Endothelial cell of umbilical vein (primary cell): Measurements from ENCODE around the gene PRKCZ. TPM values are rescaled to one million over a fixed set of nuclear protein-coding genes. Genes with fewer than 3 reads are reported as not detected.

Source experiments
- BruUV-seq: library from RNA; stranded (reverse); fragments of 400-500 nt; replicated peaks from 2 replicates; lab custom pipeline; 2021; lab: Mats Ljungman, UMichigan
- CTCF ChIA-PET: fragments of 300-600, 350-600 bp; sonication (Branson Sonifier 250); formaldehyde crosslinking; loops from one replicate; lab custom pipeline; 2021; ENCODE audit warnings: antibody characterized with exemption, inconsistent platforms; lab: Charles Lee
- POLR2A ChIA-PET: fragments of 300-600, 350-600 bp; sonication (Branson Sonifier 250); formaldehyde crosslinking; loops from one replicate; lab custom pipeline; 2021; ENCODE audit warnings: antibody characterized with exemption, inconsistent platforms; lab: Charles Lee
- DNase-seq: peaks from one replicate; pipeline ENCODE4 v3.0.0-alpha.2; 2011; ENCODE audit warnings: low read depth, low spot score
- FAIRE-seq: peaks from 2 replicates; lab custom pipeline; 2011; peaks lifted over from hg19 to GRCh38; lab: Jason Lieb, UNC
- H2AFZ ChIP-seq: 2 replicates; pipeline ENCODE4 v1.6.0; 2012; ENCODE audit warnings: low read depth, low read length, control low read depth, inconsistent platforms
- H3K27ac ChIP-seq: 2 replicates; pipeline ENCODE4 v1.5.1; 2011; ENCODE audit warnings: low read depth, mild to moderate bottlenecking, control low read depth, low read length, moderate library complexity; ENCODE audit not compliant: insufficient read depth
- H3K27me3 ChIP-seq, 2 experiments: 2 replicates each; pipeline versions ENCODE4 v1.6.0 to v1.6.1; 2011; ENCODE audit warnings: low read length in 2 of 2, mixed read lengths in 1 of 2; ENCODE audit not compliant: control insufficient read depth in 2 of 2, insufficient read depth in 2 of 2
- H3K36me3 ChIP-seq, 2 experiments: 2 replicates in 1 of 2; 3 replicates in 1 of 2; pipeline ENCODE4 v1.5.1; 2011; ENCODE audit warnings: low read length in 2 of 2, mild to moderate bottlenecking in 1 of 2, moderate library complexity in 1 of 2; ENCODE audit not compliant: control insufficient read depth in 2 of 2, insufficient read depth in 2 of 2; ENCODE audit errors: extremely low read depth in 1 of 2
- H3K4me1 ChIP-seq: 3 replicates; pipeline ENCODE4 v1.5.1; 2011; ENCODE audit warnings: mild to moderate bottlenecking, low read length; ENCODE audit not compliant: control insufficient read depth, insufficient read depth; ENCODE audit errors: extremely low read depth
- H3K4me2 ChIP-seq: 2 replicates; pipeline ENCODE4 v1.6.1; 2011; ENCODE audit warnings: low read length, control low read depth, mixed read lengths; ENCODE audit not compliant: insufficient read depth
- H3K4me3 ChIP-seq, 3 experiments: fragments of 200-600 bp in 1 of 3; sonication (generic), shearing (Covaris generic) in 1 of 3; replicated peaks in 1 of 3; 2 replicates each; pipeline ENCODE4 v1.5.1; 2011 to 2016; ENCODE audit warnings: control low read depth in 3 of 3, low read length in 3 of 3, mild to moderate bottlenecking in 2 of 3, inconsistent platforms in 1 of 3, low read depth in 1 of 3, moderate library complexity in 1 of 3; ENCODE audit not compliant: insufficient read depth in 1 of 3
- H3K79me2 ChIP-seq: 2 replicates; pipeline ENCODE4 v1.6.0; 2012; ENCODE audit warnings: low read length, inconsistent platforms; ENCODE audit not compliant: control insufficient read depth, insufficient read depth
- H3K9ac ChIP-seq: replicated peaks from 2 replicates; pipeline ENCODE3; 2011; ENCODE audit warnings: low read length, control low read depth; ENCODE audit not compliant: insufficient read depth; ENCODE audit errors: extremely low read depth
- H3K9me1 ChIP-seq: replicated peaks from 3 replicates; pipeline ENCODE4 v1.6.0; 2011; ENCODE audit warnings: mild to moderate bottlenecking, low read length; ENCODE audit not compliant: control insufficient read depth, insufficient read depth; ENCODE audit errors: extremely low read depth
- H3K9me3 ChIP-seq: replicated peaks from 2 replicates; pipeline ENCODE4 v1.5.1; 2012; ENCODE audit warnings: low read length, inconsistent platforms; ENCODE audit not compliant: control insufficient read depth, insufficient read depth
- H4K20me1 ChIP-seq: replicated peaks from 2 replicates; pipeline ENCODE3; 2011; ENCODE audit warnings: mild to moderate bottlenecking, low read length; ENCODE audit not compliant: control insufficient read depth, insufficient read depth; ENCODE audit errors: extremely low read depth
- CTCF ChIP-seq, 2 donors: IDR thresholded peaks; 1 replicate in 1 of 2; 2 replicates in 1 of 2; pipeline ENCODE4 v1.5.1; 2011; ENCODE audit warnings: low read length in 2 of 2, mild to moderate bottlenecking in 2 of 2, moderate library complexity in 2 of 2, control low read depth in 1 of 2, inconsistent platforms in 1 of 2, low read depth in 1 of 2; ENCODE audit not compliant: insufficient read depth in 1 of 2; ENCODE audit errors: extremely low read depth in 1 of 2
- MAX ChIP-seq: IDR thresholded peaks from 2 replicates; pipeline ENCODE4 v1.6.1; 2011; ENCODE audit not compliant: insufficient read depth, insufficient read length
- MYC ChIP-seq: IDR thresholded peaks from one replicate; pipeline ENCODE4 v1.6.1; 2011; ENCODE audit warnings: mild to moderate bottlenecking, low read depth, low read length
- POLR2A ChIP-seq: IDR thresholded peaks from 2 replicates; pipeline ENCODE4 v1.6.1; 2012; ENCODE audit warnings: low read depth, mild to moderate bottlenecking, control low read depth, low read length
- POLR2AphosphoS5 ChIP-seq: IDR thresholded peaks from 2 replicates; pipeline ENCODE4 v1.6.1; 2012; ENCODE audit warnings: low read depth, mild to moderate bottlenecking, control low read depth, low read length, moderate library complexity; ENCODE audit not compliant: insufficient read depth
- dilution Hi-C: fragments of 300-500 bp; cut with MboI; formaldehyde crosslinking; loops from one replicate; pipeline ENCODE4 v1.15.0; 2019; ENCODE audit warnings: low sequenced_read_pairs; ENCODE audit not compliant: extremely low pct_ligation_motif_present
- intact Hi-C: fragments of 100-400 bp; cut with micrococcal nuclease; formaldehyde crosslinking; loops from one replicate; pipeline ENCODE4 v1.10.0; 2022
- polyA plus RNA-seq, 4 experiments: library from polyadenylated mRNA; depleted of rRNA in 3 of 4; stranded (reverse) in 3 of 4; unstranded in 1 of 4; fragments of >200 nt; gene quantifications; 2 replicates each; pipeline versions ENCODE4 v1.2.1 to v1.2.3, GENCODE V29; 2011 to 2012; ENCODE audit warnings: missing spikeins in 1 of 4
- total RNA-seq: library from RNA; stranded (reverse); gene quantifications from 2 replicates; pipeline ENCODE4 v1.2.3, GENCODE V29; 2021

PRKCZ gene
- total and polyA plus RNA-seq, 2 donors (not counting 3 experiments of a cell fraction or from before 2014, with no cell fraction given) = 0.22 to 1.7 TPM

- H3K4me1 ChIP-seq = no peaks in the 10 kb centered on the region
- no peak overlapping the region for H3K4me3 ChIP-seq
- no peaks in the 10 kb centered on the region for H3K9me1 ChIP-seq
- TF ChIP-seq POLR2AphosphoS5 (no peak), CTCF (IDR thresholded peaks at IDR 0.05; ENCODE audit: extremely low read depth in 1 of 2, insufficient read depth in 1 of 2, low read depth in 1 of 2, low read length in 2 of 2) (peak; percentile 73 to 76), MYC (no peak), MAX (peak; percentile 27), POLR2A (no peak)
- POLR2A ChIA-PET = no interaction called here
- DNase-seq (peak; percentile 45), FAIRE-seq (peak; percentile 59)
- H4K20me1 ChIP-seq = no peaks in the 10 kb centered on the region
- dilution Hi-C loops (no loop called here), intact Hi-C loops (loop anchor here (1.0 kb wide), 1 partner anchor 84 kb away; no protein-coding TSS in a partner anchor)
- no peaks in the 10 kb centered on the region for H3K36me3 ChIP-seq
- H3K4me2 ChIP-seq = no peak overlapping the region
- H2AFZ ChIP-seq = peak overlapping the region; percentile 47
- H3K27ac ChIP-seq = no peak overlapping the region
- no TSS peak for BruUV-seq
- no peaks in the 10 kb centered on the region for H3K9me3 ChIP-seq
- peaks cover 8 to 13% of the 10 kb centered on the region in 2 experiments for H3K27me3 ChIP-seq
- H3K79me2 ChIP-seq = no peaks in the 10 kb centered on the region
- CTCF ChIA-PET = interaction anchor here (0.5 to 4.2 kb wide), 39 partner anchors 8 to 1380 kb away, joined by 3 to 108 read pairs (median 4); partner anchors contain the start of genes CFAP74 and GABRD
- H3K9ac ChIP-seq = no peak overlapping the region
Measured at GRCh38 chr1:2044510-2045319, 5.5 kb upstream of the PRKCZ start.
